Mesodermal cell (in vitro differentiated cells): ENCODE results near the gene RFK.

Experiments
- H3K27ac ChIP-seq: 2 replicates; pipeline ENCODE4 v1.7.0; 2013; ENCODE audit warnings: mild to moderate bottlenecking, low read depth, low read length, moderate library complexity; ENCODE audit not compliant: severe bottlenecking
- H3K36me3 ChIP-seq: 2 replicates; pipeline ENCODE4 v1.7.1; 2013; ENCODE audit warnings: mild to moderate bottlenecking, low read length, moderate library complexity; ENCODE audit not compliant: control insufficient read depth, insufficient read depth
- H3K4me1 ChIP-seq: one replicate; pipeline ENCODE4 v1.7.1; 2013; ENCODE audit warnings: mild to moderate bottlenecking, low read length; ENCODE audit not compliant: insufficient read depth, control insufficient read depth, poor library complexity, severe bottlenecking
- H3K4me3 ChIP-seq: 2 replicates; pipeline ENCODE4 v1.7.0; 2013; ENCODE audit warnings: low read length, control low read depth, mild to moderate bottlenecking; ENCODE audit not compliant: insufficient read depth, poor library complexity, severe bottlenecking; ENCODE audit errors: extremely low read depth
- H3K9me3 ChIP-seq: 2 replicates; pipeline ENCODE4 v1.7.1; 2013; ENCODE audit warnings: mild to moderate bottlenecking, low read length, moderate library complexity; ENCODE audit not compliant: control insufficient read depth
- WGBS, 2 experiments: methylation state at CpG; one replicate each; pipeline ENCODE4 v1.1.5; 2013; ENCODE audit warnings: missing lambda C conversion rate in 2 of 2; ENCODE audit not compliant: insufficient coverage in 2 of 2; 5-methylcytosine and 5-hydroxymethylcytosine counted together

The RFK gene

GRCh38 chr9:76390656-76391055, 3.6 kb downstream of the RFK start:
- no peaks in the 10 kb centered on the region for H3K9me3 ChIP-seq
- WGBS, 2 experiments: 100% methylated on average over 1 of the region's 1 CpG; no CpG with 5 or more reads in 1 of the 2 experiments
- peaks cover 47% of the 10 kb centered on the region for H3K36me3 ChIP-seq
- H3K27ac ChIP-seq: no peak overlapping the region
- H3K4me3 ChIP-seq: no peak overlapping the region
- peaks cover 4% of the 10 kb centered on the region for H3K4me1 ChIP-seq

- WGBS, 2 experiments: 97 to 100% methylated on average over 1 to 2 of the region's 2 CpGs
- Histone ChIP-seq H3K4me1 (peaks cover 11% of the 10 kb centered on the region), H3K27ac (no peak overlapping the region), H3K36me3 (no peaks in the 10 kb centered on the region), H3K9me3 (no peaks in the 10 kb centered on the region), H3K4me3 (no peak overlapping the region)
Observed at GRCh38 chr9:76379494-76379893, 14.7 kb downstream of the RFK start.

- 92 to 93% methylated on average over 4 to 5 of the region's 6 CpGs for WGBS, 2 experiments
- Histone ChIP-seq H3K4me3 (no peak overlapping the region), H3K27ac (no peak overlapping the region), H3K4me1 (peaks cover 13% of the 10 kb centered on the region), H3K9me3 (no peaks in the 10 kb centered on the region), H3K36me3 (no peaks in the 10 kb centered on the region)
Observed at GRCh38 chr9:76378367-76379073, 15.7 kb downstream of the RFK start.

- Histone ChIP-seq H3K9me3 (no peaks in the 10 kb centered on the region), H3K4me1 (peaks cover 16% of the 10 kb centered on the region), H3K27ac (no peak overlapping the region), H3K36me3 (no peaks in the 10 kb centered on the region), H3K4me3 (no peak overlapping the region)
Observed at GRCh38 chr9:76377791-76378190, 16.4 kb downstream of the RFK start.

- H3K4me1 ChIP-seq: peaks cover 22% of the 10 kb centered on the region
- 89 to 99% methylated on average over 7 of the region's 10 CpGs for WGBS, 2 experiments
- no peaks in the 10 kb centered on the region for H3K9me3 ChIP-seq
- peak overlapping the region; percentile 71 for H3K27ac ChIP-seq
- no peak overlapping the region for H3K4me3 ChIP-seq
- no peaks in the 10 kb centered on the region for H3K36me3 ChIP-seq
Observed at GRCh38 chr9:76374783-76375559, 19.3 kb downstream of the RFK start.

- H3K9me3 ChIP-seq: no peaks in the 10 kb centered on the region
- peaks cover 22% of the 10 kb centered on the region for H3K4me1 ChIP-seq
- H3K36me3 ChIP-seq: no peaks in the 10 kb centered on the region
- H3K27ac ChIP-seq: no peak overlapping the region
- no peak overlapping the region for H3K4me3 ChIP-seq
- WGBS, 2 experiments: 88 to 92% methylated on average over 2 to 3 of the region's 6 CpGs
Observed at GRCh38 chr9:76373784-76374474, 20.3 kb downstream of the RFK start.

GRCh38 chr9:76373173-76373783, 20.9 kb downstream of the RFK start:
- no peak overlapping the region for H3K27ac ChIP-seq
- no peak overlapping the region for H3K4me3 ChIP-seq
- no peaks in the 10 kb centered on the region for H3K9me3 ChIP-seq
- H3K4me1 ChIP-seq: peaks cover 22% of the 10 kb centered on the region
- WGBS, 2 experiments: 92 to 98% methylated on average over 3 of the region's 4 CpGs
- no peaks in the 10 kb centered on the region for H3K36me3 ChIP-seq

- Histone ChIP-seq H3K4me1 (peaks cover 22% of the 10 kb centered on the region), H3K4me3 (no peak overlapping the region), H3K27ac (no peak overlapping the region), H3K36me3 (no peaks in the 10 kb centered on the region), H3K9me3 (no peaks in the 10 kb centered on the region)
Observed at GRCh38 chr9:76372336-76372735, 21.9 kb downstream of the RFK start.

GRCh38 chr9:76371901-76372300, 22.3 kb downstream of the RFK start:
- Histone ChIP-seq H3K27ac (no peak overlapping the region), H3K4me1 (peaks cover 22% of the 10 kb centered on the region), H3K9me3 (no peaks in the 10 kb centered on the region), H3K4me3 (no peak overlapping the region), H3K36me3 (no peaks in the 10 kb centered on the region)
- 80 to 100% methylated on average over 1 of the region's 1 CpG for WGBS, 2 experiments

- H3K4me3 ChIP-seq: no peak overlapping the region
- peaks cover 20% of the 10 kb centered on the region for H3K4me1 ChIP-seq
- H3K9me3 ChIP-seq: no peaks in the 10 kb centered on the region
- H3K36me3 ChIP-seq: no peaks in the 10 kb centered on the region
- WGBS, 2 experiments: 78 to 90% methylated on average over 2 of the region's 3 CpGs
- no peak overlapping the region for H3K27ac ChIP-seq
Observed at GRCh38 chr9:76370396-76371023, 23.7 kb downstream of the RFK start.
